ENCODE measurements around the gene LENEP. TPM values are rescaled to one million over a fixed set of nuclear protein-coding genes. Genes with fewer than 3 reads are reported as not detected.

Gene LENEP
- total and polyA plus RNA-seq, 2 experiments from 2014 or later, result not detected

DNA sequence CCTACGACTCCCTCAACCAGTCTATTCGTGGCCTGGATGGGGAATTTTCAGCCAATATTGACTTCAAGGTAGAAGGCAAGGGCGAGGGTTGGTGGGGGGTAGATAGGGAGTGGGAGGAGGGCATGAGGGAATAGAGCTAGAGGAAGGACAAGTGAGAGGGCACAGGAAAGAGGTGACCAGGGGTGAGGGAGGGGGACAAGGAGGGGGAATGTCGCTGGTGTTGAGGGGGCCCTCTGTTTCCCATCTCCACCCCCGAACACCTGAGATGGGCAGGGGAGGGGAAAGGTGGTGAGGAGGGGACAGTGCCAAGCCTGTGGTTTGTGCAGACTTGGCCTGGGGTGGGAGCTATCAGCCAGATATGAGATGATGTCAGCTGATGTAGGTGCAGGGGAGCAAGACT, 49.4 kb downstream of the LENEP start:
- Histone ChIP-seq H3K9me3 (ENCODE audit: low read depth) (no peaks in the 10 kb centered on the region), H3K4me2 (ENCODE audit: unreplicated experiment) (no peak overlapping the region), H3K4me1 (ENCODE audit: insufficient read depth) (peaks cover 15% of the 10 kb centered on the region), H3K9ac (no peak overlapping the region), H4K20me1 (ENCODE audit: insufficient read depth) (no peaks in the 10 kb centered on the region), H3K4me3 (no peak overlapping the region), H3K79me2 (ENCODE audit: insufficient read depth) (no peaks in the 10 kb centered on the region), H3K27ac (no peak overlapping the region), H3K36me3 (ENCODE audit: low read depth) (no peaks in the 10 kb centered on the region), H3K27me3 (replicated peaks; ENCODE audit: insufficient read depth) (no peaks in the 10 kb centered on the region), H3K9me2 (ENCODE audit: insufficient read depth) (no peaks in the 10 kb centered on the region), H3F3A (ENCODE audit: insufficient read depth) (no peaks in the 10 kb centered on the region), H2AFZ (no peak overlapping the region)
- DNase-seq, result no peak
- in situ Hi-C loops (cut with MboI), result no loop called here
- TF ChIP-seq EZH2 (IDR thresholded peaks at IDR 0.05; ENCODE audit: insufficient read depth, poor library complexity, severe bottlenecking) (no peak), EZH2phosphoT487 (IDR thresholded peaks at IDR 0.05; ENCODE audit: insufficient read depth, low read depth) (no peak)
- 61 to 72% methylated on average over 3 to 5 of the region's 5 CpGs for WGBS, 2 experiments (ENCODE audit: low coverage in 1 of 2, low lambda C conversion rate in 2 of 2, missing lambda C conversion rate in 2 of 2)

DNA sequence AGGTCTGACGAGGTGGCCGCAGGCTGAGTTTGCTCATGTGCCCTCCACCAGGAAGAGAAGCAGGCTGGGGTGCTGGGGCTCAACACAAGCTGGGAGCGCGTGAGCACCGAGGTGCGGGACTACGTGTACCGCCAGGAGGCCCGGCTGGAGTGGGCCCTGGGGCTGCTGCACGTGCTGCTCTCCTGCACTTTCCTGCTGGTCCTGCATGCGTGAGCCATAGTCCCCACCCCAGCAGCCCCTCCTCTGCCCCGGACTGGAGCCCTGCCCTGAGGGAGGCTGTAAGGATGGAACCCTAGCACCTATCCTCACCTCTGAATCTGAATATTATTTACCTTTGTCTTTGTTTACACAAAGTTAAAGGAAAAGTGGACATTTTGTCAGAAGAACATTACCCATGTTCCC, 49.9 kb downstream of the LENEP start:
- Histone ChIP-seq H3K9me2 (ENCODE audit: insufficient read depth) (no peaks in the 10 kb centered on the region), H3K9me3 (ENCODE audit: low read depth) (no peaks in the 10 kb centered on the region), H3K27ac (no peak overlapping the region), H3K4me3 (no peak overlapping the region), H2AFZ (no peak overlapping the region), H3K27me3 (replicated peaks; ENCODE audit: insufficient read depth) (no peaks in the 10 kb centered on the region), H3K79me2 (ENCODE audit: insufficient read depth) (no peaks in the 10 kb centered on the region), H3K4me2 (ENCODE audit: unreplicated experiment) (no peak overlapping the region), H3K36me3 (ENCODE audit: low read depth) (no peaks in the 10 kb centered on the region), H3F3A (ENCODE audit: insufficient read depth) (no peaks in the 10 kb centered on the region), H3K4me1 (ENCODE audit: insufficient read depth) (peaks cover 14% of the 10 kb centered on the region), H4K20me1 (ENCODE audit: insufficient read depth) (no peaks in the 10 kb centered on the region), H3K9ac (no peak overlapping the region)
- 82% methylated on average over 12 of the region's 12 CpGs for WGBS, 2 experiments (ENCODE audit: low coverage in 1 of 2, low lambda C conversion rate in 2 of 2, missing lambda C conversion rate in 2 of 2)
- DNase-seq, result no peak
- in situ Hi-C loops (cut with MboI), result no loop called here
- TF ChIP-seq EZH2 (IDR thresholded peaks at IDR 0.05; ENCODE audit: insufficient read depth, poor library complexity, severe bottlenecking), result no peak
- TF ChIP-seq EZH2phosphoT487 (IDR thresholded peaks at IDR 0.05; ENCODE audit: insufficient read depth, low read depth), result no peak

DNA sequence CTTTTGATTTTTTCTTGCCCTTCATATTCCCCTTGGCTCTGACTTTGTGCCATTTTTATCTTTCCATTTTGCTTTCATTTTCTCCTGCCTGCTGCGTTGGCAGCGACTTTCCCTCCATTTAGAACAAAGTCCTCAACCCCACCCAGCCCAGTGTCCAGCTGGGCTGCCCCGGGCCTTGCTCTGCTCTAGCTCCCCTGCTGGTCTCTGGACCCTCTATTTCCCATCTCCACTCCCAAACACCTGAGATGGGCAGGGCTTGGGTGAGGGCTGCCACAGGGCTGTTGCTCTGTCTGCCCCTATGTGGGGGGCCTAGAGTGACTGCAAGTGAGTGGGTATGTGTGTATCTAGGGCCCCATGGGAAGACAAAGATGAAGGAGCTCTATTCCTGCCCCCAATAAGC, 50.4 kb downstream of the LENEP start:
- WGBS, 2 experiments (ENCODE audit: low coverage in 1 of 2, low lambda C conversion rate in 2 of 2, missing lambda C conversion rate in 2 of 2), result 93 to 97% methylated on average over 3 of the region's 3 CpGs

More for the DNA sequence above, 50.4 kb downstream of the LENEP start:
- Histone ChIP-seq H3K4me2 (ENCODE audit: unreplicated experiment) (no peak overlapping the region), H3K4me1 (ENCODE audit: insufficient read depth) (peaks cover 9% of the 10 kb centered on the region), H3K9me3 (ENCODE audit: low read depth) (no peaks in the 10 kb centered on the region), H3K27me3 (replicated peaks; ENCODE audit: insufficient read depth) (no peaks in the 10 kb centered on the region), H3K4me3 (no peak overlapping the region), H3K9ac (no peak overlapping the region), H3K36me3 (ENCODE audit: low read depth) (no peaks in the 10 kb centered on the region), H3K27ac (no peak overlapping the region), H4K20me1 (ENCODE audit: insufficient read depth) (no peaks in the 10 kb centered on the region), H3F3A (ENCODE audit: insufficient read depth) (no peaks in the 10 kb centered on the region), H3K9me2 (ENCODE audit: insufficient read depth) (no peaks in the 10 kb centered on the region), H3K79me2 (ENCODE audit: insufficient read depth) (no peaks in the 10 kb centered on the region), H2AFZ (no peak overlapping the region)
- no peak for DNase-seq
- in situ Hi-C loops (cut with MboI), result no loop called here
- TF ChIP-seq EZH2phosphoT487 (IDR thresholded peaks at IDR 0.05; ENCODE audit: insufficient read depth, low read depth), result no peak
- TF ChIP-seq EZH2 (IDR thresholded peaks at IDR 0.05; ENCODE audit: insufficient read depth, poor library complexity, severe bottlenecking), result no peak

Small RNAs within 50 kb of the gene (microRNA-seq; reads per million reads assigned to microRNA genes)
- gene MIR4258 (ENCODE audit: borderline number of aligned reads), result not detected

Small RNAs within 50 kb of the gene (small RNA-seq; reads per million reads assigned to genes)
- not detected for gene MIR4258 (ENCODE audit: low read depth, low replicate concordance)
- gene RF00017 (ENCODE audit: low read depth, low replicate concordance), result not detected

Other genes starting within 250 kb of the LENEP start
- gene KCNN3, start 123.3 kb upstream of the LENEP start, total RNA-seq (2014; rRNA removed; shearing (Covaris generic)), result not detected in 2 replicates
- not detected in 2 replicates for gene KCNN3, start 123.3 kb upstream of the LENEP start, polyA plus RNA-seq (2016; fragmentation: Nextera tagmentation; extraction: Ambion mirVana)
- gene PMVK, start 56.9 kb upstream of the LENEP start, total RNA-seq (2014; rRNA removed; shearing (Covaris generic)), result 2.1 and 6.4 TPM in 2 replicates
- 36.6 and 40.2 TPM in 2 replicates for gene PMVK, start 56.9 kb upstream of the LENEP start, polyA plus RNA-seq (2016; fragmentation: Nextera tagmentation; extraction: Ambion mirVana)
- gene PBXIP1, start 37.5 kb upstream of the LENEP start, total RNA-seq (2014; rRNA removed; shearing (Covaris generic)), result 70.4 and 72.2 TPM in 2 replicates
- 25.9 and 26.4 TPM in 2 replicates for gene PBXIP1, start 37.5 kb upstream of the LENEP start, polyA plus RNA-seq (2016; fragmentation: Nextera tagmentation; extraction: Ambion mirVana)
- 13.2 and 14.9 TPM in 2 replicates for gene PYGO2, start 31.8 kb upstream of the LENEP start, total RNA-seq (2014; rRNA removed; shearing (Covaris generic))
- 14.7 and 15.4 TPM in 2 replicates for gene PYGO2, start 31.8 kb upstream of the LENEP start, polyA plus RNA-seq (2016; fragmentation: Nextera tagmentation; extraction: Ambion mirVana)
- 295 and 319 TPM in 2 replicates for gene SHC1, start 22.8 kb upstream of the LENEP start, total RNA-seq (2014; rRNA removed; shearing (Covaris generic))
- 275 and 278 TPM in 2 replicates for gene SHC1, start 22.8 kb upstream of the LENEP start, polyA plus RNA-seq (2016; fragmentation: Nextera tagmentation; extraction: Ambion mirVana)
- 45.6 and 50.3 TPM in 2 replicates for gene CKS1B, start 18.9 kb upstream of the LENEP start, total RNA-seq (2014; rRNA removed; shearing (Covaris generic))
- gene CKS1B, start 18.9 kb upstream of the LENEP start, polyA plus RNA-seq (2016; fragmentation: Nextera tagmentation; extraction: Ambion mirVana), result 113 and 119 TPM in 2 replicates
- gene FLAD1, start 10.2 kb upstream of the LENEP start, total RNA-seq (2014; rRNA removed; shearing (Covaris generic)), result 15.6 and 21.3 TPM in 2 replicates
- gene FLAD1, start 10.2 kb upstream of the LENEP start, polyA plus RNA-seq (2016; fragmentation: Nextera tagmentation; extraction: Ambion mirVana), result 26.4 and 30.2 TPM in 2 replicates
- gene ZBTB7B, start 9.2 kb downstream of the LENEP start, total RNA-seq (2014; rRNA removed; shearing (Covaris generic)), result 16.8 and 27.0 TPM in 2 replicates
- 2.3 and 2.9 TPM in 2 replicates for gene ZBTB7B, start 9.2 kb downstream of the LENEP start, polyA plus RNA-seq (2016; fragmentation: Nextera tagmentation; extraction: Ambion mirVana)
- not detected in 2 replicates for gene DCST2, start 40.2 kb downstream of the LENEP start, total RNA-seq (2014; rRNA removed; shearing (Covaris generic))
- 0.14 and 0.16 TPM in 2 replicates for gene DCST2, start 40.2 kb downstream of the LENEP start, polyA plus RNA-seq (2016; fragmentation: Nextera tagmentation; extraction: Ambion mirVana)
- not detected in 2 replicates for gene DCST1, start 40.2 kb downstream of the LENEP start, total RNA-seq (2014; rRNA removed; shearing (Covaris generic))
- not detected in 2 replicates for gene DCST1, start 40.2 kb downstream of the LENEP start, polyA plus RNA-seq (2016; fragmentation: Nextera tagmentation; extraction: Ambion mirVana)
- gene ADAM15, start 57.7 kb downstream of the LENEP start, total RNA-seq (2014; rRNA removed; shearing (Covaris generic)), result 85.6 and 109 TPM in 2 replicates
- 73.0 and 80.4 TPM in 2 replicates for gene ADAM15, start 57.7 kb downstream of the LENEP start, polyA plus RNA-seq (2016; fragmentation: Nextera tagmentation; extraction: Ambion mirVana)
- 2.4 and 5.5 TPM in 2 replicates for gene EFNA4, start 70.2 kb downstream of the LENEP start, total RNA-seq (2014; rRNA removed; shearing (Covaris generic))
- 4.4 and 4.6 TPM in 2 replicates for gene EFNA4, start 70.2 kb downstream of the LENEP start, polyA plus RNA-seq (2016; fragmentation: Nextera tagmentation; extraction: Ambion mirVana)
- 1.4 and 3.0 TPM in 2 replicates for gene EFNA3, start 85.3 kb downstream of the LENEP start, total RNA-seq (2014; rRNA removed; shearing (Covaris generic))
- 2.5 and 2.7 TPM in 2 replicates for gene EFNA3, start 85.3 kb downstream of the LENEP start, polyA plus RNA-seq (2016; fragmentation: Nextera tagmentation; extraction: Ambion mirVana)
- gene EFNA1, start 134.3 kb downstream of the LENEP start, total RNA-seq (2014; rRNA removed; shearing (Covaris generic)), result not detected in 2 replicates
- gene EFNA1, start 134.3 kb downstream of the LENEP start, polyA plus RNA-seq (2016; fragmentation: Nextera tagmentation; extraction: Ambion mirVana), result not detected in 2 replicates
- gene SLC50A1, start 142.3 kb downstream of the LENEP start, total RNA-seq (2014; rRNA removed; shearing (Covaris generic)), result 33.4 and 34.1 TPM in 2 replicates
- gene SLC50A1, start 142.3 kb downstream of the LENEP start, polyA plus RNA-seq (2016; fragmentation: Nextera tagmentation; extraction: Ambion mirVana), result 55.1 and 58.3 TPM in 2 replicates
- gene DPM3, start 146.9 kb downstream of the LENEP start, total RNA-seq (2014; rRNA removed; shearing (Covaris generic)), result 21.8 and 50.7 TPM in 2 replicates
- gene DPM3, start 146.9 kb downstream of the LENEP start, polyA plus RNA-seq (2016; fragmentation: Nextera tagmentation; extraction: Ambion mirVana), result 75.3 and 82.3 TPM in 2 replicates
- 92.7 and 189 TPM in 2 replicates for gene KRTCAP2, start 179.7 kb downstream of the LENEP start, total RNA-seq (2014; rRNA removed; shearing (Covaris generic))
- 480 and 484 TPM in 2 replicates for gene KRTCAP2, start 179.7 kb downstream of the LENEP start, polyA plus RNA-seq (2016; fragmentation: Nextera tagmentation; extraction: Ambion mirVana)
- 3.4 TPM in 2 replicates for gene TRIM46, start 180.3 kb downstream of the LENEP start, total RNA-seq (2014; rRNA removed; shearing (Covaris generic))
- gene TRIM46, start 180.3 kb downstream of the LENEP start, polyA plus RNA-seq (2016; fragmentation: Nextera tagmentation; extraction: Ambion mirVana), result 1.6 and 2.1 TPM in 2 replicates
- gene THBS3, start 214.3 kb downstream of the LENEP start, total RNA-seq (2014; rRNA removed; shearing (Covaris generic)), result 20.6 and 21.4 TPM in 2 replicates
- gene THBS3, start 214.3 kb downstream of the LENEP start, polyA plus RNA-seq (2016; fragmentation: Nextera tagmentation; extraction: Ambion mirVana), result 14.9 and 16.6 TPM in 2 replicates
- 39.6 and 61.4 TPM in 2 replicates for gene MTX1, start 215.1 kb downstream of the LENEP start, total RNA-seq (2014; rRNA removed; shearing (Covaris generic))
- 69.2 and 78.6 TPM in 2 replicates for gene MTX1, start 215.1 kb downstream of the LENEP start, polyA plus RNA-seq (2016; fragmentation: Nextera tagmentation; extraction: Ambion mirVana)

Measured in GM23248 (cell line).